IMR-90 (cell line): ENCODE data around the gene VWDE. TPM values are rescaled to one million over a fixed set of nuclear protein-coding genes. Genes with fewer than 3 reads are reported as not detected.

Experiments used
- ATAC-seq: fragments of 200-7000 bp; cut with Tn5 transposase; 2 replicates; pipeline ENCODE4 v1.9.1; 2020; ENCODE audit warnings: low read depth, mild to moderate bottlenecking, moderate library complexity
- BruUV-seq: library from RNA; stranded (reverse); fragments of 400-500 nt; replicated peaks from 2 replicates; lab custom pipeline; 2021; lab: Mats Ljungman, UMichigan
- CTCF ChIA-PET: fragments of 300-600 bp; formaldehyde crosslinking; extraction: SDS; loops from one replicate; lab custom pipeline; 2021; ENCODE audit warnings: antibody characterized with exemption; lab: Yijun Ruan, JAX
- POLR2A ChIA-PET: fragments of 300-600 bp; sonication (Branson Sonifier 250); formaldehyde crosslinking; loops from one replicate; lab custom pipeline; 2022; ENCODE audit warnings: antibody characterized with exemption; ENCODE audit not compliant: unreplicated experiment; lab: Charles Lee
- DNase-seq: peaks from one replicate; pipeline ENCODE4 v3.0.0; 2013
- H2AFZ ChIP-seq: replicated peaks from 2 replicates; pipeline ENCODE3; 2013; ENCODE audit warnings: low read length, mild to moderate bottlenecking; ENCODE audit not compliant: poor library complexity
- H2AK5ac ChIP-seq: 2 replicates; pipeline ENCODE4 v1.6.1; 2013; ENCODE audit warnings: low read depth, low read length, inconsistent platforms
- H2AK9ac ChIP-seq: replicated peaks from 2 replicates; pipeline ENCODE3; 2013; ENCODE audit warnings: mild to moderate bottlenecking, low read depth, low read length, moderate library complexity; ENCODE audit not compliant: poor library complexity
- H2BK120ac ChIP-seq: 2 replicates; pipeline ENCODE4 v1.6.1; 2013; ENCODE audit warnings: low read depth, low read length, inconsistent platforms
- H2BK15ac ChIP-seq: 3 replicates; pipeline ENCODE4 v1.6.1; 2013; ENCODE audit warnings: low read depth, low read length, inconsistent platforms
- H2BK20ac ChIP-seq: 2 replicates; pipeline ENCODE4 v1.6.1; 2013; ENCODE audit warnings: low read depth, mild to moderate bottlenecking, inconsistent platforms, low read length, moderate library complexity
- H2BK5ac ChIP-seq: 2 replicates; pipeline ENCODE4 v1.6.1; 2013; ENCODE audit warnings: mild to moderate bottlenecking, low read depth, low read length, inconsistent platforms; ENCODE audit not compliant: poor library complexity, severe bottlenecking
- H3K14ac ChIP-seq: replicated peaks from 2 replicates; pipeline ENCODE4 v1.6.1; 2013; ENCODE audit warnings: low read depth, low read length, inconsistent platforms
- H3K18ac ChIP-seq: 2 replicates; pipeline ENCODE4 v1.6.1; 2013; ENCODE audit warnings: low read depth, low read length, control low read depth
- H3K23ac ChIP-seq: 2 replicates; pipeline ENCODE4 v1.6.1; 2013; ENCODE audit warnings: low read depth, low read length, inconsistent platforms
- H3K27ac ChIP-seq: 2 replicates; pipeline ENCODE4 v1.5.1; 2013; ENCODE audit warnings: mild to moderate bottlenecking, control low read depth, low read length; ENCODE audit not compliant: insufficient read depth
- H3K27me3 ChIP-seq: 2 replicates; pipeline ENCODE4 v1.6.1; 2013; ENCODE audit warnings: low read length; ENCODE audit not compliant: control insufficient read depth, insufficient read depth
- H3K36me3 ChIP-seq: 2 replicates; pipeline ENCODE4 v1.6.1; 2013; ENCODE audit warnings: low read length, mixed read lengths; ENCODE audit not compliant: control insufficient read depth, insufficient read depth
- H3K4ac ChIP-seq: 2 replicates; pipeline ENCODE4 v1.6.1; 2013; ENCODE audit warnings: low read depth, low read length, inconsistent platforms
- H3K4me1 ChIP-seq: 2 replicates; pipeline ENCODE4 v1.6.1; 2013; ENCODE audit warnings: low read length, mixed read lengths; ENCODE audit not compliant: control insufficient read depth, insufficient read depth
- H3K4me2 ChIP-seq: 2 replicates; pipeline ENCODE4 v1.6.1; 2013; ENCODE audit warnings: low read depth, mild to moderate bottlenecking, control low read depth, low read length, moderate library complexity
- H3K4me3 ChIP-seq: 2 replicates; pipeline ENCODE4 v1.5.1; 2013; ENCODE audit warnings: low read depth, mild to moderate bottlenecking, control low read depth, low read length, moderate library complexity; ENCODE audit not compliant: insufficient read depth
- H3K56ac ChIP-seq: 2 replicates; pipeline ENCODE4 v1.6.1; 2013; ENCODE audit warnings: low read length, inconsistent platforms; ENCODE audit not compliant: insufficient read depth; ENCODE audit errors: extremely low read depth
- H3K79me1 ChIP-seq, 2 experiments: 2 replicates each; pipeline ENCODE4 v1.6.1; 2013; ENCODE audit warnings: low read length in 2 of 2, inconsistent platforms in 1 of 2, low read depth in 1 of 2
- H3K9ac ChIP-seq: 2 replicates; pipeline ENCODE4 v1.6.1; 2013; ENCODE audit warnings: low read depth, low read length, control low read depth
- H3K9me1 ChIP-seq: 2 replicates; pipeline ENCODE4 v1.6.1; 2013; ENCODE audit warnings: low read length, inconsistent platforms; ENCODE audit not compliant: insufficient read depth
- H3K9me3 ChIP-seq: 2 replicates; pipeline ENCODE4 v1.6.1; 2013; ENCODE audit warnings: low read length; ENCODE audit not compliant: control insufficient read depth, insufficient read depth
- H4K20me1 ChIP-seq: 2 replicates; pipeline ENCODE4 v1.6.1; 2013; ENCODE audit warnings: low read length, inconsistent platforms; ENCODE audit not compliant: insufficient read depth
- H4K5ac ChIP-seq: 2 replicates; pipeline ENCODE4 v1.6.1; 2013; ENCODE audit warnings: mild to moderate bottlenecking, low read depth, low read length, control low read depth
- H4K8ac ChIP-seq, 2 experiments: 2 replicates each; pipeline ENCODE4 v1.6.1; 2013; ENCODE audit warnings: low read depth in 2 of 2, low read length in 2 of 2, control low read depth in 1 of 2, inconsistent platforms in 1 of 2
- H4K91ac ChIP-seq: 2 replicates; pipeline ENCODE4 v1.6.1; 2013; ENCODE audit warnings: low read depth, low read length, inconsistent platforms; ENCODE audit not compliant: insufficient read depth
- MAZ ChIP-seq: IDR thresholded peaks from 2 replicates; pipeline ENCODE4 v1.6.1; 2012; ENCODE audit warnings: low read depth, mild to moderate bottlenecking, low read length, improper control_type of control experiment, moderate library complexity, borderline replicate concordance
- MXI1 ChIP-seq: IDR thresholded peaks from 2 replicates; pipeline ENCODE4 v1.6.1; 2012; ENCODE audit warnings: low read depth, mild to moderate bottlenecking, low read length, moderate library complexity, borderline replicate concordance
- USF2 ChIP-seq: fragments of 150-350 bp; IDR thresholded peaks from 2 replicates; pipeline ENCODE4 v1.6.1; 2017; ENCODE audit warnings: mild to moderate bottlenecking, antibody characterized with exemption, low read length, low read depth
- WGBS, 2 experiments: methylation state at CpG; one replicate each; pipeline versions ENCODE4 v1.1.5 to v1.1.7; 2013; ENCODE audit warnings: missing lambda C conversion rate in 2 of 2; ENCODE audit not compliant: insufficient read length in 1 of 2; ENCODE audit errors: extremely low coverage in 2 of 2; 5-methylcytosine and 5-hydroxymethylcytosine counted together
- dilution Hi-C: fragments of 300-500 bp; cut with HindIII; formaldehyde crosslinking; loops from one replicate; pipeline ENCODE4 v1.14.3; 2018; ENCODE audit warnings: low sequenced_read_pairs; ENCODE audit not compliant: unreplicated experiment
- in situ Hi-C: fragments of 300-500 bp; cut with MboI; formaldehyde crosslinking; loops from 3 replicates; pipeline ENCODE4 v1.14.3; 2019; ENCODE audit warnings: low sequenced_read_pairs, inconsistent platforms, mixed read lengths
- intact Hi-C: fragments of 100-400 bp; cut with micrococcal nuclease; formaldehyde crosslinking; loops from 2 replicates; pipeline ENCODE4 v1.10.0; 2022
- polyA plus RNA-seq, 3 experiments: library from polyadenylated mRNA; depleted of rRNA; stranded (reverse); fragments of >200 nt; gene quantifications; 2 replicates each; pipeline ENCODE4 v1.2.3, GENCODE V29; 2012; ENCODE audit warnings: low replicate concordance in 1 of 3
- total RNA-seq: library from RNA; depleted of rRNA; stranded (reverse); fragments of >200 nt; gene quantifications from 2 replicates; pipeline ENCODE4 v1.2.3, GENCODE V29; 2012

Gene VWDE
- total and polyA plus RNA-seq, 2 of the 4 experiments (the other 2 are of a cell fraction): 0.05 to 0.18 TPM

- Histone ChIP-seq H3K27ac (no peak overlapping the region), H3K4ac (no peak overlapping the region), H2AFZ (no peak overlapping the region), H3K56ac (no peak overlapping the region), H3K79me1 (no peaks in the 10 kb centered on the region), H3K9ac (no peak overlapping the region), H2BK20ac (no peak overlapping the region), H3K36me3 (no peaks in the 10 kb centered on the region), H4K20me1 (no peaks in the 10 kb centered on the region), H3K27me3 (no peaks in the 10 kb centered on the region), H2BK5ac (no peak overlapping the region), H3K4me3 (no peak overlapping the region), H2AK5ac (no peak overlapping the region), H4K5ac (no peak overlapping the region), H2AK9ac (no peak overlapping the region), H3K18ac (no peak overlapping the region), H3K23ac (no peak overlapping the region), H3K9me3 (no peaks in the 10 kb centered on the region), H3K4me2 (no peak overlapping the region), H2BK120ac (no peak overlapping the region), H2BK15ac (no peak overlapping the region), H4K91ac (no peak overlapping the region), H3K14ac (no peak overlapping the region), H4K8ac (no peak overlapping the region), H3K9me1 (no peaks in the 10 kb centered on the region), H3K4me1 (no peaks in the 10 kb centered on the region)
- ChIA-PET POLR2A (no interaction called here), CTCF (no interaction called here)
- in situ Hi-C loops (no loop called here), dilution Hi-C loops (no loop called here), intact Hi-C loops (no loop called here)
- DNase-seq (no peak), ATAC-seq (no peak)
- BruUV-seq: no TSS peak
- TF ChIP-seq USF2 (no peak), MAZ (no peak), MXI1 (no peak)
- no CpG with 5 or more reads among the region's 1 CpG for WGBS, 2 experiments
Measured at GRCh38 chr7:12357508-12357907, 46.2 kb downstream of the VWDE start.
